ENCODE data around the gene FRMD5. TPM values are rescaled to one million over a fixed set of nuclear protein-coding genes. Genes with fewer than 3 reads are reported as not detected.

FRMD5 gene
- total RNA-seq, 1 experiment from 2014 or later = 3.9 TPM

GRCh38 chr15:43879386-43880355 lies 315.4 kb downstream of the FRMD5 start:
- H3K56ac ChIP-seq (ENCODE audit: insufficient read length, low read depth, low read length) = no peak overlapping the region
- no peaks in the 10 kb centered on the region for H3K27me3 ChIP-seq (ENCODE audit: insufficient read depth, low read length)
- H3K4ac ChIP-seq (ENCODE audit: low read depth, low read length) = no peak overlapping the region
- no peak overlapping the region for H2BK120ac ChIP-seq (ENCODE audit: low read depth, low read length, poor library complexity, severe bottlenecking)
- H3K27ac Mint-ChIP-seq = peak overlapping the region in 1 of 3 experiments; percentile 11; a peak in 1 of 7 replicates
- H3K9ac ChIP-seq (ENCODE audit: extremely low read depth, insufficient read length, low read length) = no peak overlapping the region
- no peak overlapping the region for H3K23ac ChIP-seq (ENCODE audit: insufficient read length, low read depth, low read length)
- H4K5ac ChIP-seq (ENCODE audit: insufficient read length, low read depth, low read length) = no peak overlapping the region
- H3K4me3 Mint-ChIP-seq = no peak overlapping the region
- no peak overlapping the region for H2BK20ac ChIP-seq (ENCODE audit: low read depth, low read length, poor library complexity, severe bottlenecking)
- no peak for DNase-seq
- H2BK12ac ChIP-seq (ENCODE audit: insufficient read length, low read depth, low read length) = no peak overlapping the region
- WGBS (ENCODE audit: extremely low coverage, insufficient read length, low lambda C conversion rate) = no CpG with 5 or more reads among the region's 15 CpGs
- no peak overlapping the region for H3K27ac ChIP-seq (ENCODE audit: insufficient read length, low read depth, low read length)
- H3K14ac ChIP-seq (ENCODE audit: insufficient read depth, low read length) = no peak overlapping the region
- no peaks in the 10 kb centered on the region for H3K23me2 ChIP-seq (ENCODE audit: insufficient read length, low read depth, low read length, poor library complexity, severe bottlenecking)
- H2BK5ac ChIP-seq (ENCODE audit: insufficient read length, low read length) = no peak overlapping the region
- H3K79me2 ChIP-seq (ENCODE audit: insufficient read depth, low read length) = no peaks in the 10 kb centered on the region
- H3K9me3 Mint-ChIP-seq = no peaks in the 10 kb centered on the region
- H3K4me2 ChIP-seq (ENCODE audit: insufficient read depth, insufficient read length, low read length) = no peak overlapping the region
- no peak overlapping the region for H4K8ac ChIP-seq (replicated peaks; ENCODE audit: insufficient read length, low read depth, low read length)
- no peak overlapping the region for H4K91ac ChIP-seq (ENCODE audit: insufficient read length, low read depth, low read length)
- H2AFZ ChIP-seq (ENCODE audit: low read length) = no peak overlapping the region
- H3K4me1 Mint-ChIP-seq = peaks cover 17 to 20% of the 10 kb centered on the region in 2 experiments
- H4K20me1 ChIP-seq (ENCODE audit: control insufficient read depth, insufficient read depth, insufficient read length) = no peaks in the 10 kb centered on the region
- peaks cover 6% of the 10 kb centered on the region; the same call in 1 of the 2 replicates for H3K4me1 ChIP-seq (ENCODE audit: insufficient read depth, low read length)
- H2BK15ac ChIP-seq (ENCODE audit: low read depth, low read length) = no peak overlapping the region
- no peak for TF ChIP-seq CTCF (conservative IDR thresholded peaks at IDR 0.05)
- peaks cover 7 to 39% (median 11%) of the 10 kb centered on the region in 3 experiments for H3K36me3 Mint-ChIP-seq (ENCODE audit: insufficient read depth in 1 of 3, low read depth in 3 of 3)
- H3K18ac ChIP-seq (ENCODE audit: insufficient read length, low read depth, low read length) = no peak overlapping the region
- no peak overlapping the region for H3T11ph ChIP-seq (ENCODE audit: low read length)
- H3K27me3 Mint-ChIP-seq (ENCODE audit: low read depth) = no peaks in the 10 kb centered on the region
- H3K79me1 ChIP-seq (ENCODE audit: insufficient read depth, low read depth, low read length, poor library complexity, severe bottlenecking) = no peaks in the 10 kb centered on the region
- no peak overlapping the region for H2AK5ac ChIP-seq (ENCODE audit: insufficient read length, low read length)
- no peaks in the 10 kb centered on the region for H3K9me3 ChIP-seq (ENCODE audit: control insufficient read depth, low read depth, low read length)
